SK-N-MC (cell line): Measurements from ENCODE around the gene PODXL2.

Experiments used
- EZH2 ChIP-seq: fragments of 200-600 bp; sonication (generic); IDR thresholded peaks from one replicate; pipeline ENCODE4 v1.6.1; 2017; ENCODE audit warnings: antibody characterized with exemption
- POLR2AphosphoS5 ChIP-seq: IDR thresholded peaks from 2 replicates; pipeline ENCODE4 v1.6.1; 2012; ENCODE audit warnings: mild to moderate bottlenecking, low read depth, low read length, borderline replicate concordance

DNA sequence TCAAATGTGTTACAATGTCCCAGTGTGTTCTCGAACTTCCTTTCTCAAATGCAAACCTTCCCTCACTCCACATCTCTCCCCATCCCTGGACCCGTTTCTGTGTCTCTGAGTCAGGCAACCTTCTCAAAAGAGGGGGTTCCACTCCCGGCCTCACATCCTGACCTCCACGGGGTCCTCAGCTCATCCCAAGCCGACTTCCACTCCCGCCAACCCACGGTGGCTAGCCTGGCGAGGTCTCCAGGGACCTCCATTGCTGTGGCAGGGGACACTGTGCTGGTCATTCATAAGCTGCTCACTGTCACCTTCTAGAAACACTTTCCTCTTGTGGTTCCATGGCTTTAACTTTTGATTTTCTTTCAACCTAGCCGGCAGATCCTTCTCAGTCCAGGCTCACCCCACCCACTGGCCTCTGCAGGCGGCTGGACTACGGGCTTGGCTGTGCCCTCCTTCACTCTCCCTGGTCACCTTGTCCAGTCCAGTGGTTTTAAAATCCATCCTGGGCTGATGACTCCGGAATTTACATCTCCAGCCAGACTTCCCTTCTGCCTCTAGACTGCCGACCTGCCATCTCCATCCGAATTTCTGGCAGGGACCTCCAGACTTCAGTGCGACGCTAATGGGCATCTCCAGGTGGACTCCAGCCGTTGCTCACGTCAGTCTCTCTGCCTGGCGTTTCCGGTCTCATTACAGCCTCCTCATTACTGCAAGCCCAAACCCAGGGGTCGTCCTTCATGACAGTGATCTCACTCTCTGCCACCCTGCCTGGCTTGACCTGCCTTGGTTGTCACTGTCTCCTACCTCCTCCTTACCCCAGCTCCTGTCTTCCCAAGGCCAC is 63.7 kb downstream of the PODXL2 start:
- TF ChIP-seq POLR2AphosphoS5 (no peak), EZH2 (no peak)
